VCaP (cell line): Measurements from ENCODE around the gene LMF1.
A peak's percentile ranks its signal among the peaks of the same experiment; 100 is the strongest.

Source experiments
- H3K27ac ChIP-seq: fragments of 450-650 bp; 2 replicates; pipeline ENCODE4 v1.5.1; 2017
- CTCF ChIP-seq: fragments of 450-650 bp; conservative IDR thresholded peaks from 2 replicates; pipeline ENCODE4 v1.5.1; 2017; ENCODE audit warnings: mild to moderate bottlenecking, moderate library complexity

Gene LMF1

GRCh38 chr16:973366-973765 lies 2.6 kb upstream of the LMF1 start:
- TF ChIP-seq CTCF: no peak
- H3K27ac ChIP-seq: no peak overlapping the region

- no peak overlapping the region for H3K27ac ChIP-seq
- TF ChIP-seq CTCF: no peak
These were observed 1.7 kb upstream of the LMF1 start for GRCh38 chr16:972316-973002.

GRCh38 chr16:971981-972315 lies 1.2 kb upstream of the LMF1 start:
- no peak for TF ChIP-seq CTCF
- H3K27ac ChIP-seq: no peak overlapping the region

- H3K27ac ChIP-seq: no peak overlapping the region
- TF ChIP-seq CTCF: no peak
These were observed 760 bp upstream of the LMF1 start for GRCh38 chr16:971582-971905.

- TF ChIP-seq CTCF: no peak
- peak overlapping the region; percentile 81 for H3K27ac ChIP-seq
These were observed 408 bp downstream of the LMF1 start for GRCh38 chr16:970386-970765.

- peak overlapping the region; percentile 81 for H3K27ac ChIP-seq
- no peak for TF ChIP-seq CTCF
These were observed 1.0 kb downstream of the LMF1 start for GRCh38 chr16:969508-970385.

GRCh38 chr16:968620-969019 lies 2.2 kb downstream of the LMF1 start:
- no peak for TF ChIP-seq CTCF
- no peak overlapping the region for H3K27ac ChIP-seq
